H9 (cell line): ENCODE results near the gene UNC5A. TPM values are rescaled to one million over a fixed set of nuclear protein-coding genes. Genes with fewer than 3 reads are reported as not detected.

ENCODE experiments used
- DNase-seq: peaks from one replicate; pipeline ENCODE4 v3.0.0-alpha.2; 2017
- H2AFZ ChIP-seq: one replicate; pipeline ENCODE4 v1.6.1; 2013; ENCODE audit warnings: mild to moderate bottlenecking, low read length, control low read depth, moderate library complexity
- H2AK5ac ChIP-seq: 2 replicates; pipeline ENCODE4 v1.6.1; 2013; ENCODE audit warnings: low read length, control low read depth, mixed read lengths; ENCODE audit not compliant: insufficient read length
- H2BK120ac ChIP-seq: one replicate; pipeline ENCODE4 v1.6.1; 2013; ENCODE audit warnings: low read depth, mild to moderate bottlenecking, low read length, control low read depth, inconsistent platforms; ENCODE audit not compliant: poor library complexity, severe bottlenecking
- H2BK12ac ChIP-seq: 2 replicates; pipeline ENCODE4 v1.6.1; 2013; ENCODE audit warnings: low read length, control low read depth, mixed read lengths, low read depth; ENCODE audit not compliant: insufficient read length
- H2BK15ac ChIP-seq: 2 replicates; pipeline ENCODE4 v1.6.1; 2013; ENCODE audit warnings: low read depth, low read length, control low read depth
- H2BK20ac ChIP-seq: one replicate; pipeline ENCODE4 v1.6.1; 2013; ENCODE audit warnings: low read depth, mild to moderate bottlenecking, low read length, control low read depth, inconsistent platforms; ENCODE audit not compliant: poor library complexity, severe bottlenecking
- H2BK5ac ChIP-seq: 2 replicates; pipeline ENCODE4 v1.6.1; 2013; ENCODE audit warnings: low read length, control low read depth, mixed read lengths; ENCODE audit not compliant: insufficient read length
- H3K14ac ChIP-seq: 2 replicates; pipeline ENCODE4 v1.6.1; 2013; ENCODE audit warnings: low read length, control low read depth; ENCODE audit not compliant: insufficient read depth
- H3K18ac ChIP-seq: 2 replicates; pipeline ENCODE4 v1.6.1; 2013; ENCODE audit warnings: low read depth, mild to moderate bottlenecking, mixed read lengths, low read length, control low read depth; ENCODE audit not compliant: insufficient read length
- H3K23ac ChIP-seq: 2 replicates; pipeline ENCODE4 v1.6.1; 2013; ENCODE audit warnings: low read length, control low read depth, mixed read lengths, low read depth; ENCODE audit not compliant: insufficient read length
- H3K23me2 ChIP-seq: 2 replicates; pipeline ENCODE4 v1.6.1; 2013; ENCODE audit warnings: low read depth, mild to moderate bottlenecking, mixed read lengths, low read length, control low read depth; ENCODE audit not compliant: insufficient read length, poor library complexity, severe bottlenecking
- H3K27ac ChIP-seq: 2 replicates; pipeline ENCODE4 v1.5.1; 2013; ENCODE audit warnings: low read length, control low read depth, mixed read lengths, low read depth; ENCODE audit not compliant: insufficient read length
- H3K27me3 ChIP-seq: 2 replicates; pipeline ENCODE4 v1.6.1; 2013; ENCODE audit warnings: low read length, control low read depth, inconsistent platforms; ENCODE audit not compliant: insufficient read depth
- H3K4ac ChIP-seq: 2 replicates; pipeline ENCODE4 v1.6.1; 2013; ENCODE audit warnings: low read depth, mild to moderate bottlenecking, control low read depth, inconsistent platforms, low read length, moderate library complexity
- H3K4me1 ChIP-seq: 2 replicates; pipeline ENCODE4 v1.6.1; 2013; ENCODE audit warnings: low read length, control low read depth, inconsistent platforms; ENCODE audit not compliant: insufficient read depth
- H3K4me2 ChIP-seq: 2 replicates; pipeline ENCODE4 v1.6.1; 2013; ENCODE audit warnings: low read length, control low read depth, mixed read lengths; ENCODE audit not compliant: insufficient read length, insufficient read depth
- H3K56ac ChIP-seq: 2 replicates; pipeline ENCODE4 v1.6.1; 2013; ENCODE audit warnings: low read depth, mild to moderate bottlenecking, mixed read lengths, low read length, control low read depth; ENCODE audit not compliant: insufficient read length
- H3K79me1 ChIP-seq: 2 replicates; pipeline ENCODE4 v1.6.1; 2013; ENCODE audit warnings: low read depth, mild to moderate bottlenecking, moderate library complexity, low read length, control low read depth, inconsistent platforms; ENCODE audit not compliant: insufficient read depth, poor library complexity, severe bottlenecking
- H3K79me2 ChIP-seq: 2 replicates; pipeline ENCODE4 v1.6.1; 2013; ENCODE audit warnings: low read length, control low read depth, inconsistent platforms; ENCODE audit not compliant: insufficient read depth
- H3K9ac ChIP-seq: 2 replicates; pipeline ENCODE4 v1.6.1; 2013; ENCODE audit warnings: low read length, control low read depth, mixed read lengths; ENCODE audit not compliant: insufficient read length; ENCODE audit errors: extremely low read depth
- H3K9me3 ChIP-seq: one replicate; pipeline ENCODE4 v1.6.1; 2013; ENCODE audit warnings: low read depth, low read length, inconsistent platforms; ENCODE audit not compliant: control insufficient read depth
- H3T11ph ChIP-seq: one replicate; pipeline ENCODE4 v1.6.1; 2013; ENCODE audit warnings: mild to moderate bottlenecking, low read length, control low read depth, inconsistent platforms
- H4K20me1 ChIP-seq: one replicate; pipeline ENCODE4 v1.6.1; 2013; ENCODE audit not compliant: control insufficient read depth, insufficient read length, insufficient read depth
- H4K5ac ChIP-seq: 2 replicates; pipeline ENCODE4 v1.6.1; 2013; ENCODE audit warnings: low read depth, mild to moderate bottlenecking, mixed read lengths, low read length, control low read depth; ENCODE audit not compliant: insufficient read length
- H4K8ac ChIP-seq: replicated peaks from 2 replicates; pipeline ENCODE4 v1.6.1; 2013; ENCODE audit warnings: low read length, control low read depth, mixed read lengths, low read depth; ENCODE audit not compliant: insufficient read length
- H4K91ac ChIP-seq: 2 replicates; pipeline ENCODE4 v1.6.1; 2013; ENCODE audit warnings: low read depth, mild to moderate bottlenecking, moderate library complexity, mixed read lengths, low read length, control low read depth; ENCODE audit not compliant: insufficient read length
- H3K27ac Mint-ChIP-seq, 3 experiments: 2 replicates in 2 of 3; 3 replicates in 1 of 3; pipeline ENCODE4 v1.8.0; 2020 to 2021; ENCODE audit warnings: mixed read lengths in 3 of 3, mild to moderate bottlenecking in 1 of 3, moderate library complexity in 1 of 3
- H3K27me3 Mint-ChIP-seq: 2 replicates; pipeline ENCODE4 v1.8.0; 2021; ENCODE audit warnings: low read depth, mild to moderate bottlenecking, moderate library complexity, mixed read lengths
- H3K36me3 Mint-ChIP-seq, 3 experiments: 2 replicates in 2 of 3; 3 replicates in 1 of 3; pipeline ENCODE4 v1.8.0; 2020 to 2021; ENCODE audit warnings: low read depth in 3 of 3, mixed read lengths in 3 of 3; ENCODE audit not compliant: insufficient read depth in 1 of 3
- H3K4me1 Mint-ChIP-seq, 2 experiments: 2 replicates each; pipeline ENCODE4 v1.8.0; 2020; ENCODE audit warnings: mixed read lengths in 2 of 2
- H3K4me3 Mint-ChIP-seq, 2 experiments: 2 replicates in 1 of 2; 3 replicates in 1 of 2; pipeline ENCODE4 v1.8.0; 2020 to 2021; ENCODE audit warnings: mild to moderate bottlenecking in 2 of 2, mixed read lengths in 2 of 2, moderate library complexity in 1 of 2
- H3K9me3 Mint-ChIP-seq, 2 experiments: 2 replicates in 1 of 2; 3 replicates in 1 of 2; pipeline ENCODE4 v1.8.0; 2020; ENCODE audit warnings: mild to moderate bottlenecking in 2 of 2, mixed read lengths in 2 of 2, moderate library complexity in 1 of 2
- WGBS: extraction: QIAGEN DNeasy Blood & Tissue Kit; methylation state at CpG from one replicate; pipeline ENCODE4 v1.1.7; 2013; ENCODE audit warnings: missing lambda C conversion rate, low lambda C conversion rate, mixed read lengths; ENCODE audit not compliant: insufficient read length; ENCODE audit errors: extremely low coverage; 5-methylcytosine and 5-hydroxymethylcytosine counted together
- total RNA-seq: library from RNA; stranded (reverse); gene quantifications from 2 replicates; pipeline ENCODE4 v1.2.1, GENCODE V29; 2021
- TF ChIP-seq, protein P1 (sequence below): fragments of 200-600 bp; sonication (generic); conservative IDR thresholded peaks from 3 replicates; pipeline ENCODE4 v1.8.0; 2021; ENCODE audit warnings: antibody characterized with exemption, mild to moderate bottlenecking

The UNC5A gene
- total RNA-seq, 1 experiment from 2014 or later: 4.4 TPM

DNA sequence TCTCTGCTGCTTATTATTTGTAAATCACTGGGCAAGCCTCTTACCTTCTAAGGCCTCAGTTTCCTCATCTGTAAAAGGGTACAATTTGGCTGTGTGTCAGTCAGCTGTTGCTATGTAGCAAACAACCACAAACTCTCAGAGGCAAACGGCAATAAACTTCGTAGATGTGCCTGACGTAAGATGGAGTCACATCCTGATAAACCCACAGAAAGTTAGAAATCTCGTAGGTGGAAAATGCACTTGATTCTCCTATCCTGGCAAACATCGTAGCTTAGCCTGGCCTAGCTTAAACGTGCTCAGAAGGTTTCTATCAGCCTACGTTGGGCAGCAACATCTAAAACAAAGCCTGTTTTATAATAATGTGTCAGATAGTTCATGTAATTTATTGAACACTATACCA lies 35.0 kb upstream of the UNC5A start:
- Histone ChIP-seq H3T11ph (no peak overlapping the region), H2BK120ac (no peak overlapping the region), H3K14ac (no peak overlapping the region), H3K18ac (no peak overlapping the region), H2BK15ac (no peak overlapping the region), H3K79me1 (no peaks in the 10 kb centered on the region), H3K4me1 (peaks cover 4% of the 10 kb centered on the region), H3K27me3 (no peaks in the 10 kb centered on the region), H4K8ac (no peak overlapping the region), H2AFZ (no peak overlapping the region), H3K79me2 (no peaks in the 10 kb centered on the region), H3K23me2 (no peaks in the 10 kb centered on the region), H3K9me3 (no peaks in the 10 kb centered on the region), H3K23ac (no peak overlapping the region), H4K91ac (no peak overlapping the region), H2BK20ac (no peak overlapping the region), H3K56ac (no peak overlapping the region), H2AK5ac (no peak overlapping the region), H2BK5ac (no peak overlapping the region), H3K27ac (no peak overlapping the region), H4K5ac (no peak overlapping the region), H3K9ac (no peak overlapping the region), H2BK12ac (no peak overlapping the region), H3K4ac (no peak overlapping the region), H4K20me1 (peaks cover 2% of the 10 kb centered on the region), H3K4me2 (no peak overlapping the region)
- peaks cover 3 to 5% of the 10 kb centered on the region in 2 experiments; a peak in 2 of 5 replicates for H3K9me3 Mint-ChIP-seq
- peaks cover 0 to 4% (median 0%) of the 10 kb centered on the region in 3 experiments; a peak in 2 of 7 replicates for H3K36me3 Mint-ChIP-seq
- H3K27ac Mint-ChIP-seq: no peak overlapping the region
- peaks cover 23 to 37% of the 10 kb centered on the region in 2 experiments for H3K4me1 Mint-ChIP-seq
- no peak overlapping the region for H3K4me3 Mint-ChIP-seq
- peaks cover 29% of the 10 kb centered on the region for H3K27me3 Mint-ChIP-seq
- peak; percentile 8 for DNase-seq
- WGBS: no CpG with 5 or more reads among the region's 7 CpGs
- TF ChIP-seq, protein P1, sequence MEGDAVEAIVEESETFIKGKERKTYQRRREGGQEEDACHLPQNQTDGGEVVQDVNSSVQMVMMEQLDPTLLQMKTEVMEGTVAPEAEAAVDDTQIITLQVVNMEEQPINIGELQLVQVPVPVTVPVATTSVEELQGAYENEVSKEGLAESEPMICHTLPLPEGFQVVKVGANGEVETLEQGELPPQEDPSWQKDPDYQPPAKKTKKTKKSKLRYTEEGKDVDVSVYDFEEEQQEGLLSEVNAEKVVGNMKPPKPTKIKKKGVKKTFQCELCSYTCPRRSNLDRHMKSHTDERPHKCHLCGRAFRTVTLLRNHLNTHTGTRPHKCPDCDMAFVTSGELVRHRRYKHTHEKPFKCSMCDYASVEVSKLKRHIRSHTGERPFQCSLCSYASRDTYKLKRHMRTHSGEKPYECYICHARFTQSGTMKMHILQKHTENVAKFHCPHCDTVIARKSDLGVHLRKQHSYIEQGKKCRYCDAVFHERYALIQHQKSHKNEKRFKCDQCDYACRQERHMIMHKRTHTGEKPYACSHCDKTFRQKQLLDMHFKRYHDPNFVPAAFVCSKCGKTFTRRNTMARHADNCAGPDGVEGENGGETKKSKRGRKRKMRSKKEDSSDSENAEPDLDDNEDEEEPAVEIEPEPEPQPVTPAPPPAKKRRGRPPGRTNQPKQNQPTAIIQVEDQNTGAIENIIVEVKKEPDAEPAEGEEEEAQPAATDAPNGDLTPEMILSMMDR: no peak
